Kidney (tissue), 14 donors: ENCODE data around the gene ZNF280B. TPM values are rescaled to one million over a fixed set of nuclear protein-coding genes. Genes with fewer than 3 reads are reported as not detected.

Experiments
- DNase-seq, 5 donors: peaks; one replicate each; pipeline ENCODE4 v3.0.0-alpha.2; 2013 to 2020
- FAIRE-seq: peaks from 2 replicates; lab custom pipeline; 2012; peaks lifted over from hg19 to GRCh38; lab: Jason Lieb, UNC
- H3K27ac ChIP-seq, 2 donors: one replicate each; pipeline ENCODE4 v1.7.0; 2013; ENCODE audit warnings: low read depth in 2 of 2, low read length in 2 of 2, inconsistent platforms in 1 of 2
- H3K27me3 ChIP-seq: one replicate; pipeline ENCODE4 v1.7.1; 2013; ENCODE audit warnings: low read length, inconsistent platforms; ENCODE audit not compliant: control insufficient read depth, insufficient read depth
- H3K36me3 ChIP-seq, 3 donors: one replicate each; pipeline versions ENCODE4 v1.7.0 to v1.7.1; 2013; ENCODE audit warnings: low read length in 3 of 3, control low read depth in 1 of 3, inconsistent platforms in 1 of 3; ENCODE audit not compliant: insufficient read depth in 3 of 3, control insufficient read depth in 2 of 3
- H3K4me1 ChIP-seq, 3 donors: one replicate each; pipeline versions ENCODE4 v1.7.0 to v1.7.1; 2013; ENCODE audit warnings: low read length in 3 of 3, inconsistent platforms in 1 of 3, low read depth in 1 of 3; ENCODE audit not compliant: control insufficient read depth in 2 of 3, insufficient read depth in 2 of 3
- H3K4me3 ChIP-seq, 3 donors: one replicate each; pipeline versions ENCODE4 v1.7.0 to v1.8.1; 2013; ENCODE audit warnings: low read length in 3 of 3, control low read depth in 1 of 3, inconsistent platforms in 1 of 3
- H3K9ac ChIP-seq, 3 donors: one replicate each; pipeline versions ENCODE4 v1.7.0 to v1.7.1; 2013; ENCODE audit warnings: low read length in 3 of 3, control low read depth in 1 of 3, inconsistent platforms in 1 of 3
- H3K9me3 ChIP-seq, 3 donors: one replicate each; pipeline versions ENCODE4 v1.7.0 to v1.7.1; 2013; ENCODE audit warnings: low read length in 3 of 3, control low read depth in 1 of 3, inconsistent platforms in 1 of 3; ENCODE audit not compliant: control insufficient read depth in 2 of 3, insufficient read depth in 1 of 3
- intact Hi-C: fragments of 100-400 bp; cut with DNase I; formaldehyde crosslinking; loops from one replicate; pipeline ENCODE4 v1.11.1; 2022
- polyA plus RNA-seq: library from polyadenylated mRNA; stranded (reverse); fragments of 350-450 nt; fragmentation: Illumina TruSeq; extraction: RNeasy Lipid Tissue Mini Kit (QIAGEN cat#74804); gene quantifications from one replicate; pipeline ENCODE4 v1.2.3, GENCODE V29; 2014; ENCODE audit warnings: low read depth, low replicate concordance; ENCODE audit not compliant: insufficient read depth
- total RNA-seq: library from RNA; stranded (reverse); fragmentation: NEBNext Ultra II Directional; extraction: Animal tissue kit (Norgen Biotek cat#: 25700); gene quantifications from one replicate; pipeline ENCODE4 v1.2.1, GENCODE V29; 2021
- TF ChIP-seq, protein P1 (sequence below): IDR thresholded peaks from 3 replicates; pipeline ENCODE4 v1.5.1; 2012; ENCODE audit warnings: mild to moderate bottlenecking, moderate library complexity, borderline replicate concordance; ENCODE audit not compliant: insufficient read depth; ENCODE audit errors: extremely low read depth
- donor health status: control.
- donor health status: control.
- donor health status: control.
- donor health status: control.
- donor health status: control.
- donor health status: DM: yes; HTN: yes; CAD: no.
- donor health status: Normal renal cell carcinoma (clear cell type).

Gene ZNF280B
- total and polyA plus RNA-seq, 2 donors from 2014 or later = 0.26 to 1.0 TPM

DNA sequence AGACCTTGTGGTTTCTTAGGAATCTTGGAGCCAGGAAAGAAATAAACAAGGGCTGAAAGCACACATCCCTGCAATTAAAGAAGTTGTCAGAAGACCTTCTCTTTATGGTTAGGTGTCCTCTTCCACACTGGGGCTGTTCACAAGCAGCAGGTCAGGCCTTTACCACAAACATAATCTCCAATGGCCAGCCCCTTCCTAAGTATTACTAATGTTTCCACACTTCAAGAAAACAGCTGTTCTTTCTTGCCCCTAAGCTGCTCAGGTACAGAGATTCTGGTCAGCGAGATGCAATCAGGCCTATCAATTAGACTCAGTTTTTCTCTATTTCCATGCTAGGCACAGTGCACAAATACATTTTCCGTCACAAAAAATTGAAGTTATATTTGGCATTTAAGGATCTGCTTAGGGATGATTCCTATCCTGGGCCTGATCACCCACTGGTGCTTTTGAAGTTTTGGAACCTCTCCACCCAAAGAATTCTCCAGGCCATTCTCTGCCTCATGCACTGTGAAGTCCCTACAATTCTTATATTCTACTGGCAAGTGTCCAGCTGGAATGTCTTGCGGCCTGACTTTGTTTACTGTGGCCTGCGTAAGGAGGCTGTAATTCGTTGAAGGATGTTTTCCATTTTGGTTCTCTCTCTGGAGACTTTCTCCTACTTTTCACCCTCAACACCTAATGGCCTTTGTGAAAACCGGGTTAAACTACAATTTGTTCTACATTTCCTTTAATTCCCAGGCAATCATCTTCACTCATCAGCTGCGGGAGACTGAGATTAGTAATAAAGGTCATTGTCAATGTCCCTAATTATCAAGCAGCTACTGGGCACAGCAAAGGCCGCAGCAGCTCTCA is 45.4 kb upstream of the ZNF280B start:
- FAIRE-seq = no peak
- intact Hi-C loops = no loop called here
- H3K27me3 ChIP-seq = no peaks in the 10 kb centered on the region

GRCh38 chr22:22553141-22553540 is 44.6 kb upstream of the ZNF280B start:
- TF ChIP-seq, protein P1, sequence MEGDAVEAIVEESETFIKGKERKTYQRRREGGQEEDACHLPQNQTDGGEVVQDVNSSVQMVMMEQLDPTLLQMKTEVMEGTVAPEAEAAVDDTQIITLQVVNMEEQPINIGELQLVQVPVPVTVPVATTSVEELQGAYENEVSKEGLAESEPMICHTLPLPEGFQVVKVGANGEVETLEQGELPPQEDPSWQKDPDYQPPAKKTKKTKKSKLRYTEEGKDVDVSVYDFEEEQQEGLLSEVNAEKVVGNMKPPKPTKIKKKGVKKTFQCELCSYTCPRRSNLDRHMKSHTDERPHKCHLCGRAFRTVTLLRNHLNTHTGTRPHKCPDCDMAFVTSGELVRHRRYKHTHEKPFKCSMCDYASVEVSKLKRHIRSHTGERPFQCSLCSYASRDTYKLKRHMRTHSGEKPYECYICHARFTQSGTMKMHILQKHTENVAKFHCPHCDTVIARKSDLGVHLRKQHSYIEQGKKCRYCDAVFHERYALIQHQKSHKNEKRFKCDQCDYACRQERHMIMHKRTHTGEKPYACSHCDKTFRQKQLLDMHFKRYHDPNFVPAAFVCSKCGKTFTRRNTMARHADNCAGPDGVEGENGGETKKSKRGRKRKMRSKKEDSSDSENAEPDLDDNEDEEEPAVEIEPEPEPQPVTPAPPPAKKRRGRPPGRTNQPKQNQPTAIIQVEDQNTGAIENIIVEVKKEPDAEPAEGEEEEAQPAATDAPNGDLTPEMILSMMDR = no peak
- intact Hi-C loops = no loop called here
- FAIRE-seq (no peak), DNase-seq (no peak)
- Histone ChIP-seq H3K36me3 (no peaks in the 10 kb centered on the region), H3K27ac (no peak overlapping the region), H3K9me3 (no peaks in the 10 kb centered on the region), H3K4me3 (no peak overlapping the region), H3K27me3 (no peaks in the 10 kb centered on the region), H3K9ac (no peak overlapping the region), H3K4me1 (no peaks in the 10 kb centered on the region)

More for the DNA sequence above, 45.4 kb upstream of the ZNF280B start:
- DNase-seq = peak in 1 of 5 donors; percentile 17
- Histone ChIP-seq H3K4me1 (no peaks in the 10 kb centered on the region), H3K9ac (no peak overlapping the region), H3K9me3 (no peaks in the 10 kb centered on the region), H3K27ac (no peak overlapping the region), H3K4me3 (no peak overlapping the region), H3K36me3 (no peaks in the 10 kb centered on the region)
- TF ChIP-seq, protein P1 = no peak

DNA sequence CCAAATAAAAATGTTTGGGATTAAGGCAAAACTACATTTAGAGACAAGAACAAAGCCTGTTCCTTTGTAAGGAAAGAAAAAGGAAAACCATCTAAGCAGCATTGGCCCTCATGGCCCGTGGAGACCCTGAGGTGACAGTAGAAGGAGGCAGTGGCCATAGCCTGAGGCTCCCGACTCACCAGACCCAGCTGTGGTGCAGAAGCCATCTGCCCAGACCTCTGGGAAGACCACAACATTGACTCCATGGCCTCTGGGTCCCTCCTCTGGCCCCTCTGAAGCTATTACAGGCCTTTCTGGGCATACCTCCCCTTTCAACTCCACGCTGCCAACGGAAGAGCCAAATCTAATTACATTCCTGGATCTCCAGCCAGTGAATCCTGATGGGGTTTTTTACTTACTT is 44.1 kb upstream of the ZNF280B start:
- Histone ChIP-seq H3K9ac (no peak overlapping the region), H3K9me3 (no peaks in the 10 kb centered on the region), H3K27me3 (no peaks in the 10 kb centered on the region), H3K36me3 (no peaks in the 10 kb centered on the region), H3K27ac (no peak overlapping the region), H3K4me1 (no peaks in the 10 kb centered on the region), H3K4me3 (no peak overlapping the region)
- no peak for FAIRE-seq
- DNase-seq = peak in 1 of 5 donors; percentile 17
- intact Hi-C loops = no loop called here
- TF ChIP-seq, protein P1 = no peak
